Fibroblast of lung (primary cell): ENCODE measurements around the gene STMN1.

Source experiments
- EZH2 ChIP-seq: IDR thresholded peaks from 2 replicates; pipeline ENCODE4 v1.5.1; 2012; ENCODE audit warnings: low read length, control low read depth, mild to moderate bottlenecking; ENCODE audit errors: missing control alignments
- TF ChIP-seq, protein P1 (sequence below), 2 donors: IDR thresholded peaks in 1 of 2; conservative IDR thresholded peaks in 1 of 2; 1 replicate in 1 of 2; 2 replicates in 1 of 2; pipeline ENCODE4 v1.5.1; 2011 to 2012; ENCODE audit warnings: low read length in 2 of 2, control low read depth in 1 of 2, inconsistent platforms in 1 of 2, low read depth in 1 of 2, mild to moderate bottlenecking in 1 of 2

DNA sequence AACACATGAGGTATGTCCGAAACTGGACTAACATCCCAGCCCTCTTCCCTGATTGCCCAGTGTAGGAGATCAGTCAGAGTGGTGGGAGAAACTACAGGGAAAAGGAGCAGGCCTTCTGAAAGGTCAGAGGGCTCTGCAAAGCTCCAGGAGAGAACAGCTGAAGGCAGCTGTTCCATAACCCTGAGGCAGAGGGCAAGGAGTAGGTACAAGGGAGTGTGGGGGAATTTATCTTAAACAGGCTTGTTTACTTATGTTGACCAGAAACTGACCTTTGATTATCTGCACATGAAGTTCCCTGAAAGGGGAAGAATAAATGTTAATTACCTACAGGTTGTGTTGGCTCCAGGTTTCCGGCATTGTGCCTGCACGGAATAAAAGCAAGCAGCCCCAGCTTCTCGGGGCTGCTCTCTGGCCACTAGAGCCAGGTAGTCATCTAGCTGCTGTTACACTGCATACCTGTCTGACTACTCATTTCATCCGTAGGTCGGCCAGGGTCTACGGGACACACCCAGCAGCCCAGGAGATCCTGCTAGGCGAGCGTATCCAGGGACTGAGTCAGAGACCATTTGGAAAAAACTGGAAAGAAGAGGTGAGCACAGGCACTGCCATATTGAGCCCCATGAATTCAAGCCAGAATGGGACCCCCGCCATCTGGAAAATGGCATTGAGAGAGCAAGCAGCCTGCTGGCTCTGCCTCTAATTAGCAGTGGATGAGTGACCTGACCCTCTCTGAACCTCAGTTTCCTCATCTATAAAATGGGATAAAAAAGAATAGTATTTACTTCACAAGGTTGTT is 15.8 kb downstream of the STMN1 start:
- TF ChIP-seq EZH2 = no peak
- TF ChIP-seq, protein P1, sequence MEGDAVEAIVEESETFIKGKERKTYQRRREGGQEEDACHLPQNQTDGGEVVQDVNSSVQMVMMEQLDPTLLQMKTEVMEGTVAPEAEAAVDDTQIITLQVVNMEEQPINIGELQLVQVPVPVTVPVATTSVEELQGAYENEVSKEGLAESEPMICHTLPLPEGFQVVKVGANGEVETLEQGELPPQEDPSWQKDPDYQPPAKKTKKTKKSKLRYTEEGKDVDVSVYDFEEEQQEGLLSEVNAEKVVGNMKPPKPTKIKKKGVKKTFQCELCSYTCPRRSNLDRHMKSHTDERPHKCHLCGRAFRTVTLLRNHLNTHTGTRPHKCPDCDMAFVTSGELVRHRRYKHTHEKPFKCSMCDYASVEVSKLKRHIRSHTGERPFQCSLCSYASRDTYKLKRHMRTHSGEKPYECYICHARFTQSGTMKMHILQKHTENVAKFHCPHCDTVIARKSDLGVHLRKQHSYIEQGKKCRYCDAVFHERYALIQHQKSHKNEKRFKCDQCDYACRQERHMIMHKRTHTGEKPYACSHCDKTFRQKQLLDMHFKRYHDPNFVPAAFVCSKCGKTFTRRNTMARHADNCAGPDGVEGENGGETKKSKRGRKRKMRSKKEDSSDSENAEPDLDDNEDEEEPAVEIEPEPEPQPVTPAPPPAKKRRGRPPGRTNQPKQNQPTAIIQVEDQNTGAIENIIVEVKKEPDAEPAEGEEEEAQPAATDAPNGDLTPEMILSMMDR (conservative IDR thresholded peaks at IDR 0.05 in 1 of 2, IDR thresholded peaks at IDR 0.05 in 1 of 2; ENCODE audit: low read depth in 1 of 2, low read length in 2 of 2) = no peak
